GM19438 (cell line): ENCODE data around the gene MCF2.

Experiments
- ATAC-seq: cut with Tn5 transposase; IDR thresholded peaks from one replicate; pipeline ENCODE4 v1.9.1; 2021; ENCODE audit warnings: low read depth; ENCODE audit not compliant: unreplicated experiment

The MCF2 gene

DNA sequence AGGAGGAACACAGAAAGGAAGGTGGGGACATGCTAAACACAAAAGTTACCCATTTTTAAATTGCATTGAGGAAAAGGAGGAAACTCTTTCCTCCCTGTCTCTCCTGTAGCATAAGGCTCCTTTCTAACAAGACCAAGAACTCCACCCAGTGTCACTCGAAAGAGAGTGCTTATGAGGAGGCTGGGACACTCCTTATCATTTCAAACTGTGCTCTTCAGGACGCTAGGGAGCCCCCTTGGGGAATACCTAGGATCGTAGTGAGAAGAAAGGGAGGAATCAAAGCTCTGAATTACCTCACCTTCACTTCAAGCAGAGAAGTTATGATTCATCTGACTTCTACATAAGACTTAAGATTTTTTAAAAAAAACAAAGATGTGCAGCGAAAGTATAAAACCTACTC lies 111.9 kb downstream of the MCF2 start:
- no peak for ATAC-seq

DNA sequence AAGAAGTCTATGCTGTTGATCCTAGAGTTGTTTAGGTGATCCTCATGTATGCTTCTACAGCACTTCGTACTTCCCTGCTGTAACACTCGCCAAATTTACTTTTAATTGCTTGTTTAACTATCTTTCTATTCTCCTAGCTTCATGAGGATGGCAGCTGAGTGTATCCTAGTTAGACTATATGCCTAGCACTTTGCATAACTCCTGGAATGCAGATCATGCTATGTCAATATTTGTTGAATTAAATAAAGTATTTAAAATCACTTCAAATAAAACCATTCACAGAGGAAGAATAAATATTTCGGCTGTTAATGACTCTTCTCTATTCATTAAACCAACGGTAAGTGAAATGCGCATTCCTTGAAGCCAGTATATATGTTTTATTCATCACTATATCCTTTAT lies 122.4 kb downstream of the MCF2 start:
- no peak for ATAC-seq

DNA sequence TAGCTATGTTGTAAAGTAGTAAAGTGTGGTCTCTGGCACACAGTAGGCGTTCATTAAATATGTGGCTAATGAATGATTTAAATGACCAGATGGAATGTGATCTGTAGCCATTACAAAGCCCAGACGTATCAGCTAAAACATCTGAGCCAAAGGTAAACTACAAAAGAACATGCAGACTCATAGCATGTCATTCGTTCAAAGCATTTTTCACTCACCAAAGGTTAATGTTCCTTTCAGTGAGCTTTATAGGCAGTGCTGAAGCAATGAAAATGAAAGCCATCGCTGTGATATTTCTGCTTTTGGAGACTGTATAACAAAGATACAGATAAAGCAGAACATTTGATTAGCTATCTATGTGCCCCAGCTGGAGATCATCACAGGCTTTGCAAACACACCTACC lies 126.9 kb downstream of the MCF2 start:
- ATAC-seq = no peak

DNA sequence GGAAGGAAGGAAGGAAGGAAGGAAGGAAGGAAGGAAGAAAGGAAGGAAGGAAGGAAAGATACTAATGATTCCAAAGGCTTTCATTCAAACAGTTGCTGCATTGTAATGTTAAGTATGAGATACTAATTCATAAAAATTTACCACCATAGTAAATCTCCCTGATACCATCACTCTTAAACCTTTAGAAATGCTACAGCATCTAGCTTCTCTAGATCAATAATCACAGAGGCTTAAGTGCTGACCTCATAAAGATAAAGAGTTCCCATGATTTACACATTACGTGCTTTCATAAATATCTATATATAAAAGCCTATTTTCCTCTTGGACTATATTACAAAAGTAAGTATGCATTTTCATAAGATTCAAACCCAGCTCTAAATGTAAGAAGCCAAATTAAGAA lies 141.0 kb downstream of the MCF2 start:
- ATAC-seq = no peak

DNA sequence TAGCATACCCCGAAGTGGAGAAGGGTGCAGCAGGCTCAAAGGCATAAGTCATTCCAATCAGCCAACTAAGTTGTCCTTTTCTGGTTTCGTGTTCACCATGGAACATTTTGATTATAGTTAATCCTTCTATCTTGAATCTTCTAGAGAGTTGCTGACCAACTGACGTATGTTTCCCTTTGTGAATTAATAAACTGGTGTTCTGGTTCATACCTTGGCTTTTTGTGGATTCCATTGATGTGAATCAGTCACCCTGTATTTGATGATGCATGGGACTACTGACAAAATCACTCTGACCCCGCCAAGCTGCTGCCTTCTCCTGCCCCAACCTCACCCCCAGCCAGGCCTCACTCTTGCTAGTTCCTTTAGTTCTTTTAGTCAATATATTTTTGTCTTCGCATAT lies 144.7 kb downstream of the MCF2 start:
- no peak for ATAC-seq

DNA sequence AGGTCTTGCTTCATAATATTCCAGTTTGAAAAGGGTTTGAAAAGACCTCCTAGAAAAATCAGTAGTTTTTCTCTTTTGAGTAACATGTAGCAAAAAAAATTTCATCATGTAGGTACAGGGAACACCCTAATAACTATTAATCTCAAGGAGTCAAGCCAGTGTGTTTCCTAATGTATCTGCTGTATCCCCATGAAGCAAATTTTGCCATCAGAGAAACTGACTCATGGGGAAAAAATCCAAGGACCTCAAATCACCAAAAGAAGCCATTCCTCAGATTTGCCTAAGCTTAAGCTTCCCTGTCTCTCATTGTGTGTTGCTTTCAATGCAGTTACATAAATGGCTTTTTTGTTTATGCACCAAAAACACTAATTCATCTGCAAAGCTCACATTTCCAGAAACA lies 147.7 kb downstream of the MCF2 start:
- no peak for ATAC-seq

DNA sequence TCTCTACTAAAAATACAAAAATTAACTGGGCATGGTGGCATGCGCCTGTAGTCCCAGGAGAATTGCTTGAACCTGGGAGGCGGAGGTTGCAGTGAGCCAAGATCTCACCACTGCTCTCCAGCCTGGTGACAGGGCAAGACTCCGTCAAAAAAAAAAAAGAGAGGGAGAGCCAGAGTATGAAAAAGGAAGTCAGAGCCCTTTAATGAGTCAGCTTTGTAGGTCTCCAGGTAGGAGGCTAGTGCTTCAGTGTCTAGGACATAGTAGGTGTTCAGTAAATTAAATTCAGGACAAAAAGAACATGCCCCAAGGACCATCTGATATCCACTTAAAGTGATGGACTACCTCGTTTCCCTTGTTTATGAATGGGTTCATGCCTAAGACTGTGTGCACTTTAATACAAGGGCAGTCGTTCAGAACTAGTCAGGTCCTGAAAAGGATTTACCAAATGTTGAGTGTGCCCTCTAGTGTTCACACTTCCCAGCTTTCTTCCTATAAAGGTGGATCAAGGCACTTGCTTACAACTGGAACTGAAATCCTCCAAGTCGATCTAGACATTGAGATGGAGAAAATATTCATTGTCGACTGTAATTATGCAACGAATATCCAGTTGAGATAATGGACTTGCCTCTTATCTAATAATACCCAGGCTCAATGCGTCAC lies 148.5 kb downstream of the MCF2 start:
- no peak for ATAC-seq

DNA sequence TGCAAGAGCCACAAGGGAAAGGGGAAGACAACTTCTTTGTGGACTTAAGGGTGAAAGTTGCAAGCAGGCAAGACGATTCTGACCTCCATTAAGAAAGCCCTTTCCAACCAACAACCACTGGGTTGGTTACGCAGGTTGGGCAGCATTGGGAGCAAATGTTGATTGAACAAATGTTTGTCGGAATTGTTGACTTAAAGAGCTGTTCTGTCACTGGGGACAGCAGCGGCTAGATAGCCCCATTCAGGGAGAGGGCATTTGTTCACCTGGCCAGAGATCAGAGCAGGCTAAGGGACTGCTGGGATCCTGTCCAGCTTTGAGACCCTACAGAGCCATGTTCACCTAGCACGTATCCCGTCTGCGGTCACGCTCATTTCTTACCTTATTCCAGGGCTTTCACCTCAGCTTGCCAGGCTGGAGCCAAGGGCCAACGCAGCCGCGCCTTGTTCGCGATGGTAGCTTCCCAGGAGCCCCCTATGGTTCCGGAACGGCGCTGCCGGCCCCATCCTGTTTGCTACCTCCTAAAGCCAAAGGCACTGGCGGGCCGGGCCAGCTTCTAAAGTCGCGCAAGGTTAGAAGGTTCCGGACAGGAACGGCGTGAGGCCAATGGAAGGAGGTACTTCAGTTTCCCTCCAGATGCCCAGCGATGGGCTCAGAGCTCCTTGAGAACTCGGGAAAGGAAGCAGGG lies 152.8 kb downstream of the MCF2 start:
- ATAC-seq = no peak

DNA sequence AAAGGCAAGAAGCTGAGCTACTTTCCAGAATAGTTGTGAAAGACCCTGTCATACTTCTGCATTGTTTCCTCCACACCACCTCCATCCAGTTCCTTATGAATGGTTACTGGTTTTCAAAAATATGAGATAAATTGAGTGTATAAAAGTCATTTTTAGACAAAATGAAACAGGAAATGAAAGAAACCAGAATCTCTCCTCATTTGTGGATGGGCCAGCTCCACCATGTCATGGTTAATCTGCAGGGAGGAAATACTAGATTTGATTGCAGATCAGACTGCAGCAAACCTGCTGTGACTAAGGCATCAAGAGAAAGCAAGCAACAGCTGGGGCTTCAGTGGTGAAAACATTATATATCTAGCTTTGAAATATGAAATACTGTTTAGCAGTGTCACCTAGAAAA lies 153.6 kb downstream of the MCF2 start:
- no peak for ATAC-seq

DNA sequence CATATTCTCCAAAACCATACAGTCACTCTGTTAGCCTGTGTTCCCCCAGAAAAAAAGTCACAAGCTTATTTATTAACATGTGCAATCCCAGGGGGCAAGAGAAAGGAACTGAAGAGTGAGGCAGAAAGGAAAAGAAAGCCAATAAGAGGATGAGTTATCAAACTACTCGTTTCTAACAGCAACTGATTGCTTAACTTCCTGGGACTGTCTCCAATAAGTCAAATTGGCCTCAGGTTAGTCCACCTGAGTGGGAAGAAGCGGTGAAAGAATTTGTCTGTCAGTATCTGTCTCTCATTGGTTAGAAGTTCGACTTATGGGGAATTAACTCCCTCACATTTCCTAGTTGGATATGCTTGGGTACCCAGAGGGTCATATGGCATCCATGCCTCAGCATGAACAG lies 163.4 kb downstream of the MCF2 start:
- ATAC-seq = no peak

DNA sequence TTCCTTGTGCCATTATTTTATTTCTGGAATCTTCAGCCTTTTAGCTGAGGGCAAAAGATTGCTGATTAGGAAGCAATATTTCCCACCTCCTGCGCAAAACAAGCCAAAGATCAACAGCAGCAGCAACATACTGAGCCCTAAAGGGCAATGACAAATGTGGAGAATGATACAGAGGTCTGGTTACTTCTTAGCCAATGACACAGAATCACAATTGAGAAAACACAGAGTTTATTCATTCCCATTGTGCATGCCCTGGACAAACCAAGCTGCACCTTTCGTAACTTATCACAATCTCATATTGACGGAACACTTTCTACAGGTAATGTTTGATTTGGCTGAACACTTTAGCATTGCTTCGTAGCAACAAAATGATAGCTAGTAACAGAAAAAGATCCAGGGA lies 164.0 kb downstream of the MCF2 start:
- no peak for ATAC-seq

DNA sequence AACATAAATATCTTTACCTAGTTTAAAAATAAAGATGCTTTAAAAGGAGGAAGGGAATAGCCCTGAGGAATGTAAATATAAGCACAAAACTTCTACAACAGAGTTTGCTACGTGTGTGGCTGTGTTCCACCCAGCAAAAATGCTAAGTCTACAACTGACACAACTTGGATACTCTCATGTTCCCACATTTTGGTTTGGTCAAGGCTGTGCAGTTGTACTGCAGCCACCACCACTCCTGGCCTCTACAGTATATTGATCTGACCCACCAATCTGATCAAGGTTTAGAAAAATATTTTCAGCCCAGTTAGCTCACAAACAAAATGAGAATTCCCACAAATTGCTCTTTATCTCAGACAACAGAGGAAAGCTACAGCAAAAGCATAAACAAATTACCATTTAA lies 165.3 kb downstream of the MCF2 start:
- no peak for ATAC-seq

DNA sequence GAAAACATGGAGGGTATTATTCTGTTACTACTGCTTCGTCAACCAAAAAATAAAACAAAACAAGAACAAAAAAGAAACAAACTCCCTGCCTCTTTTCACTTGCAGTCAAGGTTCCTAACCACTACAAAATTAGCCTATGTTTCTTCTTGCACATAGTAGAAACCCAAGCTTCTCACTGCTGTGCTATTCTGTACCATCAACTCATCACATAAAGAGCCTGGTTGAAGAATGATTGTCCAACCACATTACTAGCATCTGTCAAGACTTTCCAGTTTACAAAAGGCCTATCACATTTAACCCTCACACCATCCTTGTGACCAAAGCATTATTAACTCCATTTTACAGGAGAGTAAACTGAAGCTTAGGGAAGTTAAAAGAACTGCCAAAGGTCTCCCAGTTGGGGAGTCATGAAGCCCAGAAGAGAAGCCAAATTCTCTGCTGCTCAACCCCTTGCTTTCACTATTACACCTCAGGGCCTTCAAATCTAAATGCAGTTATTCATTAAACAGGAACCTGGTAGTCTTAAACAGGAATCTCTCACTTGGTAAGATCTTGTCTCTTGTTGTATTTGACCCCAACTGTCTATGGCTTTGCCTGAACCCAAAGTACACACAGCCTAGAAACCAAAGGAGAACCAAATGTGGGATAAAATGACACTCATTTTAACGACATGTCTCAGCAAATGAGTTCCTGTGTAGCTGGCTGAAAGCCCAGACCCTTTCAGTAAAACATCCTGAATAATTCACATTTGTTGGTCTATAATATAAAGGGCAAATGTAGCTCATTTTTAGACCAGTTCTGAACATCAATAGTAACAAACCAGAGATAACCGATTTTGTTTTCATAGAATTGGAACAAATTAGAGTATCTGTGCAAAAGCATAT lies 168.8 kb downstream of the MCF2 start:
- peak; percentile 87 for ATAC-seq

DNA sequence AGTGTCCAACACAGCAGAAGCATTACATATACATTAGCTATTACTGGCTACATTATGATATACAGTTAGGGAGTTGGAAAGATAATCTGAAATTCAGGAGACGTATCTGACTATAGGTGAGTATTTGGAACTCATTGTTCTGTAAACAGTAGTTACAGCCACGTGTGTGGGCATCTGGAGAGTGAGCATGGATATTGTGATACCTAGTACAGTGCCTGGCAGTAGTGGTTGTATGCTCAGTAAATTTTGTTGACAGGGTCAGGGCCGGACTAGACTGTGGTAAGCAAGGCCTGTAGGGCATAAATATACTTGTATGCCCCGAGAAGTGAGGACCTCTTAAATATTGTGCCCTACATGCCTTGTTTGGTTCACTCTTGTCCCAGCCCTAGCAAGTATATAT lies 174.5 kb downstream of the MCF2 start:
- no peak for ATAC-seq

DNA sequence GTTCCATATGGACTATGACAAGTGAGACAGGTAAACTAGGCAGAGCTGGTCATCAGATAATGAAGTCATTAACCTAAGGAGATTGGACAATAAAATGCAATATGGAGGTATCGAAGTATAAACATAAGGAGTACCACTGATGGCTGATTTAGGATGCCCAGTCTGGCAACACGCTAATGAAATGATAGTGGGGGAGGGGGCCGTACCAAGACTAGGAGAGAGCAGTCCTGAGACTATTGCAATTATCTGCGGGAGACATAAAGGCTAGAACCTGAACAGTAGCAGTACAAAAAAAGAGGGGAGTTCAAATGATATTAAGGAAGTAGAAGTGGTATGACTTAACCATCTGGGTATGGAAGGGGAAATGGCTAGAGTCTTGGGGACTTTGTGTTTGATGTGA lies 175.1 kb downstream of the MCF2 start:
- no peak for ATAC-seq
